ENCODE data around the gene EXD3.

- TF ChIP-seq RCOR1 (IDR thresholded peaks at IDR 0.05; ENCODE audit: low read depth, low read length) (no peak), POLR2A (IDR thresholded peaks at IDR 0.05; ENCODE audit: low read length) (peak; percentile 97), MAZ (IDR thresholded peaks at IDR 0.05; ENCODE audit: borderline replicate concordance, low read depth, low read length) (no peak), CTCF (IDR thresholded peaks at IDR 0.05) (no peak), CBX2 (IDR thresholded peaks at IDR 0.05; ENCODE audit: borderline replicate concordance, low read depth) (no peak), CHD4 (IDR thresholded peaks at IDR 0.05; ENCODE audit: borderline replicate concordance) (no peak), MAX (IDR thresholded peaks at IDR 0.05) (no peak), HDAC2 (IDR thresholded peaks at IDR 0.05) (no peak), KDM5A (IDR thresholded peaks at IDR 0.05) (no peak), TP53 (CRISPR knock-in tag; IDR thresholded peaks at IDR 0.05) (no peak), EP300 (IDR thresholded peaks at IDR 0.05) (no peak), REST (IDR thresholded peaks at IDR 0.05) (no peak)
Observed at GRCh38 chr9:137302118-137302448, 120.9 kb downstream of the EXD3 start, which contains the start of gene NRARP.
